Muscle of leg (tissue), 11 donors: Measurements from ENCODE around the gene CAMSAP2. TPM values are rescaled to one million over a fixed set of nuclear protein-coding genes. Genes with fewer than 3 reads are reported as not detected.

Experiments used
- DNase-seq: peaks from one replicate; pipeline ENCODE4 v3.0.0; 2013
- H3K27ac ChIP-seq: one replicate; pipeline ENCODE4 v1.5.1; 2013; ENCODE audit warnings: mild to moderate bottlenecking, low read length, control low read depth
- H3K27me3 ChIP-seq: one replicate; pipeline ENCODE4 v1.6.1; 2013; ENCODE audit warnings: low read length; ENCODE audit not compliant: control insufficient read depth, insufficient read depth
- H3K36me3 ChIP-seq: one replicate; pipeline ENCODE4 v1.6.1; 2013; ENCODE audit warnings: low read length; ENCODE audit not compliant: control insufficient read depth, insufficient read depth
- H3K4me1 ChIP-seq: one replicate; pipeline ENCODE4 v1.6.1; 2013; ENCODE audit warnings: low read length; ENCODE audit not compliant: control insufficient read depth, insufficient read depth
- H3K4me3 ChIP-seq: one replicate; pipeline ENCODE4 v1.5.1; 2013; ENCODE audit warnings: low read length, control low read depth
- H3K9me3 ChIP-seq: replicated peaks from 2 replicates; pipeline ENCODE4 v1.6.1; 2013; ENCODE audit warnings: low read depth, low read length; ENCODE audit not compliant: control insufficient read depth
- WGBS: methylation state at CpG from one replicate; pipeline ENCODE4 v1.1.5; 2013; ENCODE audit warnings: missing lambda C conversion rate; ENCODE audit not compliant: insufficient coverage; 5-methylcytosine and 5-hydroxymethylcytosine counted together
- polyA plus RNA-seq, 8 donors: library from polyadenylated mRNA; unstranded; fragments of 120-200 nt; gene quantifications; one replicate each; pipeline versions ENCODE4 v1.2.1 to v1.2.3, GENCODE V29; 2013; ENCODE audit warnings: inconsistent platforms in 1 of 8, low replicate concordance in 1 of 8; ENCODE audit not compliant: insufficient read length in 8 of 8, insufficient read depth in 1 of 8
- total RNA-seq: library from RNA; stranded (reverse); fragments of 120-200 nt; gene quantifications from one replicate; pipeline ENCODE4 v1.2.4, GENCODE V29; 2013

Gene CAMSAP2
- total and polyA plus RNA-seq, 9 donors, result 14.0 to 36.0 (median 18.9) TPM

- H3K36me3 ChIP-seq, result no peaks in the 10 kb centered on the region
- WGBS, result 85% methylated on average over 3 of the region's 6 CpGs
- peaks cover 11% of the 10 kb centered on the region for H3K4me1 ChIP-seq
- H3K27me3 ChIP-seq, result peaks cover 66% of the 10 kb centered on the region
- no peak overlapping the region for H3K27ac ChIP-seq
- no peak overlapping the region for H3K4me3 ChIP-seq
- no peaks in the 10 kb centered on the region for H3K9me3 ChIP-seq
- DNase-seq, result no peak
Measured at GRCh38 chr1:200874694-200875093, 136.0 kb downstream of the CAMSAP2 start.

- no peak overlapping the region for H3K4me3 ChIP-seq
- H3K4me1 ChIP-seq, result peaks cover 11% of the 10 kb centered on the region
- WGBS, result 80% methylated on average over 5 of the region's 5 CpGs
- no peak for DNase-seq
- no peaks in the 10 kb centered on the region for H3K36me3 ChIP-seq
- no peak overlapping the region for H3K27ac ChIP-seq
- H3K9me3 ChIP-seq, result no peaks in the 10 kb centered on the region
- peaks cover 65% of the 10 kb centered on the region for H3K27me3 ChIP-seq
Measured at GRCh38 chr1:200875416-200875815, 136.7 kb downstream of the CAMSAP2 start.

- 83% methylated on average over 3 of the region's 3 CpGs for WGBS
- Histone ChIP-seq H3K27ac (no peak overlapping the region), H3K36me3 (no peaks in the 10 kb centered on the region), H3K4me1 (peaks cover 11% of the 10 kb centered on the region), H3K9me3 (no peaks in the 10 kb centered on the region), H3K27me3 (peaks cover 56% of the 10 kb centered on the region), H3K4me3 (no peak overlapping the region)
- DNase-seq, result no peak
Measured at GRCh38 chr1:200877010-200877409, 138.3 kb downstream of the CAMSAP2 start.

- no CpG with 5 or more reads among the region's 6 CpGs for WGBS
Measured at GRCh38 chr1:200877839-200878551, 139.3 kb downstream of the CAMSAP2 start.

GRCh38 chr1:200880212-200880611, 141.5 kb downstream of the CAMSAP2 start:
- no peak overlapping the region for H3K4me3 ChIP-seq
- 92% methylated on average over 2 of the region's 3 CpGs for WGBS
- no peaks in the 10 kb centered on the region for H3K36me3 ChIP-seq
- H3K9me3 ChIP-seq, result no peaks in the 10 kb centered on the region
- peaks cover 28% of the 10 kb centered on the region for H3K27me3 ChIP-seq
- H3K4me1 ChIP-seq, result no peaks in the 10 kb centered on the region
- DNase-seq, result no peak
- H3K27ac ChIP-seq, result no peak overlapping the region

More at GRCh38 chr1:200877839-200878551, 139.3 kb downstream of the CAMSAP2 start:
- H3K4me1 ChIP-seq, result peaks cover 8% of the 10 kb centered on the region
- no peak overlapping the region for H3K27ac ChIP-seq
- H3K27me3 ChIP-seq, result peaks cover 46% of the 10 kb centered on the region
- H3K4me3 ChIP-seq, result no peak overlapping the region
- H3K36me3 ChIP-seq, result no peaks in the 10 kb centered on the region
- DNase-seq, result no peak
- no peaks in the 10 kb centered on the region for H3K9me3 ChIP-seq

GRCh38 chr1:200883118-200883517, 144.4 kb downstream of the CAMSAP2 start:
- H3K4me3 ChIP-seq, result no peak overlapping the region
- H3K27me3 ChIP-seq, result peaks cover 24% of the 10 kb centered on the region
- no peaks in the 10 kb centered on the region for H3K36me3 ChIP-seq
- WGBS, result no CpG with 5 or more reads among the region's 3 CpGs
- no peaks in the 10 kb centered on the region for H3K9me3 ChIP-seq
- no peak for DNase-seq
- no peak overlapping the region for H3K27ac ChIP-seq
- no peaks in the 10 kb centered on the region for H3K4me1 ChIP-seq

GRCh38 chr1:200885623-200886402, 147.1 kb downstream of the CAMSAP2 start:
- no peak for DNase-seq
- no peaks in the 10 kb centered on the region for H3K36me3 ChIP-seq
- 88% methylated on average over 1 of the region's 6 CpGs for WGBS
- H3K4me1 ChIP-seq, result peaks cover 4% of the 10 kb centered on the region
- no peak overlapping the region for H3K27ac ChIP-seq
- no peaks in the 10 kb centered on the region for H3K9me3 ChIP-seq
- no peak overlapping the region for H3K4me3 ChIP-seq
- H3K27me3 ChIP-seq, result peaks cover 28% of the 10 kb centered on the region

GRCh38 chr1:200886594-200886993, 147.9 kb downstream of the CAMSAP2 start:
- WGBS, result 83% methylated on average over 2 of the region's 2 CpGs

GRCh38 chr1:200887036-200887435, 148.3 kb downstream of the CAMSAP2 start:
- 56% methylated on average over 4 of the region's 11 CpGs for WGBS
- H3K27ac ChIP-seq, result no peak overlapping the region
- peaks cover 39% of the 10 kb centered on the region for H3K27me3 ChIP-seq
- peaks cover 14% of the 10 kb centered on the region for H3K4me1 ChIP-seq
- no peak for DNase-seq
- no peak overlapping the region for H3K4me3 ChIP-seq
- no peaks in the 10 kb centered on the region for H3K9me3 ChIP-seq
- no peaks in the 10 kb centered on the region for H3K36me3 ChIP-seq

More at GRCh38 chr1:200886594-200886993, 147.9 kb downstream of the CAMSAP2 start:
- DNase-seq, result no peak
- Histone ChIP-seq H3K4me3 (no peak overlapping the region), H3K9me3 (no peaks in the 10 kb centered on the region), H3K4me1 (peaks cover 11% of the 10 kb centered on the region), H3K27me3 (peaks cover 35% of the 10 kb centered on the region), H3K36me3 (no peaks in the 10 kb centered on the region), H3K27ac (no peak overlapping the region)

- H3K9me3 ChIP-seq, result no peaks in the 10 kb centered on the region
- no peak overlapping the region for H3K27ac ChIP-seq
- peaks cover 40% of the 10 kb centered on the region for H3K27me3 ChIP-seq
- H3K4me1 ChIP-seq, result peaks cover 14% of the 10 kb centered on the region
- DNase-seq, result no peak
- no peaks in the 10 kb centered on the region for H3K36me3 ChIP-seq
- no peak overlapping the region for H3K4me3 ChIP-seq
- WGBS, result 53% methylated on average over 8 of the region's 9 CpGs
Measured at GRCh38 chr1:200887772-200888348, 149.2 kb downstream of the CAMSAP2 start.
